ENCODE measurements around the gene LRRC55.

The LRRC55 gene

DNA sequence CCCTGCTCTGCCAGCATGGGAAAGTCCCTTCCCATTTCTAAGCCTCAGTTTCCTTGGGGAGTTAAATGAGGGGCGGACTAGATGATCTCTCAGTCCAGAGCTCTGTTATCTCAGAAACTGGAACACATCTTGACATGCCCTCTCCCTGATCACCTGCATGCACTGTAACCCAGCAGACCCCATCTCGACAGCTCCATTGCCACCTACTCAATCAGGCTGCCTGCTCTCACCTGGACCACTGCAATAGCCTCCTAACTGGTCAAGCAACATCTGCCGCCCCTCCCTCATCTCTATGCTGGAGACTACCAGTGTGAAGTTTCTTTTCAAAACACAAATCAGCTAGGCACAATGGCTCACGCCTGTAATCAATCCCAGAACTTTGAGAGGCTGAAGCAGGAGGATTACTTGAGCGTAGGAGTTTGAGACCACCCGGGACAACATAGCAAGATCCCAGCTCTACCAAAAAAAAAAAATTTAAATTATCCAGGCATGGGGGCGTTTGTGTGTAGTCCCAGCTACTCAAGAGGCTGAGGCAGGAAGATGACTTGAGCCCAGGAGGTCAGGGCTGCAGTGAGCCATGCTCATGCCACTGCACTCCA lies 22.2 kb downstream of the LRRC55 start:
- DNase-seq = no peak

DNA sequence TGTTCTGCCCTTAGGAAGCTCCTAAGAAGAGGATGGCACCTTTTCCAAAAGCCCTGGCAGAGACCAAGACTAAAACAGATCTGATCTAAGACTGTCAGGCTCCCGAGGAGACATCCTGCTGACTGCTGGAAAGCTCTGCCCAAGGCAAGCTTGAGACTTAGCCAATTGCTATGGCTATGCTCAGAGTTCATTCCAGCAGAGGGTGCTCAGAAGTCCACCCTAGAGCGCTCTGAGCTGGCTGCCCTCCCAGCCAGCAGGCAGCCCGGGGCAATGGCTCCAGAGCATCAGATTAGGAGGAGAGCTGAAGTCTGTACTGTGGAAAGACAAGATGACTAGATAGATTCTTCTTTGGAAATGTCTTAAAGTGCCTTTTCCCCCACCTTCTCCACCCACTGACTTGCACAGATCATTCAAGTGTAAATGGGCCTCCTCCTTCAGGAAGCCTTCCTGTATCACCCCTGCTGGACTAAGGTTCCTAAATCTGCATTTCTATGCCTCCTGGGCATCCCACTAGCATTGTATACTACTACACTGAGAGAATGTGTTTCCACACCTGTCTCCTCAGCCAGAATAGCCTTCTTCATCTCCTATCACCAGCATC lies 23.4 kb downstream of the LRRC55 start:
- DNase-seq = no peak

DNA sequence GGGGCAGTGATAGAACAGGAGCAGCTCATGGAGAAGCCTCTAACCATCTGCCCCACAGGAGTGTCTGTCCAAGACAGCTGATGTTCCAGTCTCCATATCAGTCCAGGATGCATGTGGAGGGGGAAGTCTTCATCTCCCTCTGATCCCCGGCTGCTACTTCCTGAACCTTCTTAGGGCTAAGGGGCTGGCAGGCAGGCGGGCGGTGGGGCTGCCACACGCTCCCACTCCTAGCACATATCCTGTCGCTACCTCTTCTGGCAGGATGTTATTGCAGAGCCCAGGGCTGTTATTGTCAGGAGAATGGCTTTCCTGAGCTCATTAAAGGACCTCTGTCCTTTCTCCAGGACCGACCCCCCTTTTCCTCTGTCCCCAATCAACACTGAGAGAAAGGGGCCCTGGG lies 25.4 kb downstream of the LRRC55 start:
- DNase-seq = no peak

DNA sequence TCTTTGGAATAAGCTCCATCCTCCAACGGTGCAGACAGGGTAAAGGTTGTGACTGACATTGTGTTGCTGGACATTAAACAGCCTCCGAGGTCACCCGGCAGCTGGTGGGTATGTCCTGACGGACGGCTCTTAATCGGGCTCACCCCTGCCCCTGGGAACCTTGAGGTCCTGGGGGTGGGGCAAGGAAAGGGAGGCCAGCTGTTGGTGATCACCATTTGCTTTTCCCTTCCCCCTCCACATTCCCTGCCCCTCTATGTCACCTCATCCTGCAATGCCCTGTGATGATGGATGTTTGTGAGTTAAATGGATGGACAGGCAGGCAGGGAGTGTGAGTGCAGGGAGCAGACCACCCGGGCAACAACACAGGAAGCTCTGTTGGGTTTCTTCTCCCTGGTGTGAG lies 29.0 kb downstream of the LRRC55 start:
- DNase-seq = no peak

DNA sequence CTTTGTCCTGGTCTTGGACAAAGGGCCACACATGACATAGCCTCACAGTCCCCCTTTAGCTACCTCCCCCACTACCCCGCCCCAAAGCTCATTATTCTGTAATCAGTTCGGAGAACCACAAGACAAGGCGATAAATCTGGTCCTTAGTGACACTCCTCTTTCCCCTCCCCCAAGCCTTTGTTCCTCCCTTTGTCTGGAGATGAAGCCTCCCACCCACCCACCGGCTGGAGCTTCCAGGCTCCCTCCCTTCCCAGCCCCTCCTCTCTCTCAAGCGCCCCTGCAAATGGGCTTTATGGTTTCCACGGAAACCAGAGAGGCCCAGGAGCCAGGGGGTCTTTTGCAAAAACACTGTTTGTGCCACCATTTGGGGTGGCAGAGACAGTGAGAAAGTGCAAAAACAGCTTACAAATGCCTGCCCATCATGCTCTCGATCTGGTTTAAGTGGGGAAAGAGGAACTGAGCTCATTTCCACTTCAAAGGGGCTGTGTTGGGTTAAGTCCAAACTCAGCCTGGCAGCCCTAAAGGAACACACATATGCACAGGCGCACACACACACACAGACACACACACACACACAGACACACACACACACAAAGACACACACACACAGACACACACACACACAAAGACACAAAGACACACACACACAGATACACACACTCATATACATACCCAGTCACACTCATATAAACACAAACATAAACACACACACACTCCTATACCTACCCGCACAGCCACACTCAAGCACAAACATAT lies 31.8 kb downstream of the LRRC55 start:
- peak; percentile 34 for DNase-seq

DNA sequence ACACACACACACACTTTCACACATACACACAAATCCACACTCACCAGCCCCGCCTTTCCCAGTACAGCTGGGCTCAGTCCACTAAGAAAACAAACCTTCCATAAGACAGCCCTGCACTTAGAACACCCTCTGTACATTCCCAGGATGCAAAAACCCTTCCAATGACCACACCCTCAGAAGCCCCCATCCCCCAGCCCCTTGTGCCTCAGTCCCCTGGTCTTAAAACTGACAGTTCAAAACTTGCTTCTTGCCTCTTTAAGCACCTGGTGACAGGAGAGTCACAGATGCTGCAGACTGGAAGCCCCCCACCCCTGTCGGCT lies 32.3 kb downstream of the LRRC55 start:
- no peak for DNase-seq

DNA sequence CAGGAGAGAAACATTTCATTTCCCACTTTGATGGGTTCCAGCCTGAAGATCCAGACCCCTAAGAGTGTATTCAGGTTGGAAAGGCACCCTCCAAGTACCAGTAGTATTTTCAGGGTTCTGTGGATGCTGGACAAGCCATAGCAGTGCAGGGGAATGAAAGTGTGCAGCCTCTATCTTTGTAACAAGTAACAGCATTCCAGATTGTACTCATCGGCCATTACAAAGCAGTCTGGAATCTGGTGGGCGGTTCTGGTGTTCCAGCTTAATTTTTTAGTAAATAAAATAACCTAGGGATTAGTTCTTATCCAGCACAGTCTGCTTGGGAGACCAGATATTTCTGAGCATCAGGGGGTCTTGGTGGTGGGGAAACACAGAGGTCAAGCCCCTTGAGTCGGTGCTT lies 32.7 kb downstream of the LRRC55 start:
- DNase-seq = no peak

DNA sequence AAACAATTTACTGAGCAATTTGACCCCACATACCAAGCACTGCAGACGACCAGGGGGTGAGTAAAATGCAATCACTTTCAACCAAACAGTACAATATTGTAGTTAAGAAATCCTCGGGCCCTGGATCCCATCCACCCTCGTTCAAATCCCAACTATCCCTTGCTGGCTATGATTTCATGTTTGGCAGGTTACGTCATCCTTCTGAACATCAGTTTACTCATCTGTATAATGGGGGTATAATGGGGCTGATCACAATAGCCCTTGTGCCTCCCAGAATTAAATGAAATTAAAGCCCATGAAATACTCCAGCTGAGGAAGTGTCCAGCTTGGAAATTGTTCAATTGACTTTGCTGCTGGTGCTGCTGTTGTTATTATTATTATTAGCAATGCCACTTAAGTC lies 34.7 kb downstream of the LRRC55 start:
- no peak for DNase-seq

DNA sequence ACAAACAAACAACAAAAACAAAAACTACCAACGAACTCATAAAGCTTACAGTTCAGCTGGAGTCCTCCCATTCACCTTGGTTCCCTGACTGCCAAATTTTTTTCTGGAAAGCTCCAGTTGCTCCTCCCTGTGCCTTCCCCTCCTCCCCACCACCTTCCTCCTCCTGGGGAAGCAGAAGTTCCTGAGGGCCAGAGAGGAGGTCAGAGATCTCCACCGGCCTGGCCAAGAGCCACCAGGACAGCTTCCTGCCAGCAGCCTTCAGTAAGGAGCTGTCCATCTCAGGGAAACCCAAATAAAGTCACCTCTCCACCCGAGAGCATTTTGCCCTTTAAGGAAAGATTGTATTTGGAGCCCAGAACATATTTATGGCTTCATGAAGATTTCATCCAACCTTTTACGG lies 35.3 kb downstream of the LRRC55 start:
- no peak for DNase-seq

DNA sequence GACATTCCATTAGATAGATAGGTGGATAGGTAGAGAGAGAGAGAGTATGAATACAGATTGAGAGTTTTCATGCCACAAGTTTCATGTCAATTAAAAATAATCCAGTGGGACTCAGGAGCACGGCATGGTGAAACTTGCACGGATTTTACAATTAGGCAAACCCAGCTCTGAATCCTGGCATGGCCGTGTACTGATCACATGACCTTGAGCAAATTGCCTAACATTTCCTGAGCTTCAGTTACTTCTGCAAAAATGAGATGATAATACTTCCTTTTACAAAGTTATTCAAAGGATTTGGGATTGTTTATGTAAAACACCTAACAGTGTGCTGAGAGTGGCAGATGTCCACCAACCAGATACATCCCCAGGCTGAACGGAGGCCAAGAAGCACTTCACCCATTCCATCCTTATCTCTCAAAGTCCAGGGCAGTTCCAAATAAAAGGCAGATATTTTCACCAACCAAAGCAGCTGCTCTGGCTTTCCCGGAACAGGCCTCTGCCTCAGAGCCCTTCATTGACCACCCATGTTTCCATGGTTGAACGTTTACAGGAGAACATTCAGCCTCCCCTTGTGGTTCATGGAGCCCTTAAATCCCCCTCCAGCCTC lies 37.4 kb downstream of the LRRC55 start:
- no peak for DNase-seq

DNA sequence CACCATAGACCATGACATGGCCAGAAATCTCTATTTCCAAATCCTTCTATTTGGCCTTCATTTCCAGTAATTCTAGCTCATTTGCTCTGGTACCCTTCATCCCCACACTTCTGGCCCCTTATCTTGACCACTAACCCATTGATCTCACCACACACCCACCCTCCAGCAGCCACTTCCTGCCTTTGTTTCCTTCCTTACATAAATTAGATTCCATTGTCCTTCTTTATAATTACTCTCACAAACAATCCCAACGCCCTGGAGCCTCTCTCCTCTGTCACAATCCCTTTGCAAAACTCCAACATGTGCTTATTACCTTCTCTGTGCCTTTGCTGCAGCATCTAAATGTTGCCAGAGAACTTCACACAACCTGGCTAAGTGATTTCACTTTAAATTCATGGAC lies 40.5 kb downstream of the LRRC55 start:
- DNase-seq = no peak

DNA sequence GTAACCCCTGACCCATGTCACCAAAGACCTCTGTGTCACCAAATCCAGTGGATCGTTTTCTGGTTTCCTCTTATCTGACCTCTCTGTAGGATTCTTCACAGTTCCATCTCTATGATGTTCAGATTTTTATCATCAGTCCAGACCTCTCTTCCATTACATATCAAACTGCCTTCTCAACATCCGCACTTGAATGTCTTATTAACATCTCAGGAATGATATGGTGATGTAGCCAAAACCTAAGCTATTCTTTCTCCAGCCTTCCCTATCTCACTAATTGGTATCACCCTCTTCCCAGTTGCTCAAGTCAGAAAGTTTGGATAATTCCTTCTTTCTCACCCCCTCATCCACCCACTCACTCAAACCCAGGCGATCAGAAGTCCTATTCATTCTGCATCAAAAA lies 41.8 kb downstream of the LRRC55 start:
- no peak for DNase-seq

DNA sequence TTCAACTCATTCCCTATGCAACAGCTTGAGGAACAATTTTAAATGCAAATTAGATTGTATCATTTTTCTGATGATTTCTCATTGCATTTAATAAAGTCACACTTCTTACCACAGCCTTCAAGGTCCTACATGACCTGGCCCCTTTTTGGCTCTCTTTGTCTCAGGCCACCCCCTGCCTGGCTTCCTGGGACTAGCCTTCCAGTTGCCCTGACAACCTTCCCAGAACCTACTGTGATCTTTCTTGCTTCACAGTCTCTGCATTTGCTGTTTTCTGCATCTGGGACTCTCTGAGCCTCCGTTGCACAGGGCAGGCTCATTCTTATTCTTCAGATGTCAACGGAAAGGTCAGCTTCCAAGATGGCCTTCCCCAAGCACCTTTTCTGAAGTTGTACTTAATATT lies 42.4 kb downstream of the LRRC55 start:
- no peak for DNase-seq

DNA sequence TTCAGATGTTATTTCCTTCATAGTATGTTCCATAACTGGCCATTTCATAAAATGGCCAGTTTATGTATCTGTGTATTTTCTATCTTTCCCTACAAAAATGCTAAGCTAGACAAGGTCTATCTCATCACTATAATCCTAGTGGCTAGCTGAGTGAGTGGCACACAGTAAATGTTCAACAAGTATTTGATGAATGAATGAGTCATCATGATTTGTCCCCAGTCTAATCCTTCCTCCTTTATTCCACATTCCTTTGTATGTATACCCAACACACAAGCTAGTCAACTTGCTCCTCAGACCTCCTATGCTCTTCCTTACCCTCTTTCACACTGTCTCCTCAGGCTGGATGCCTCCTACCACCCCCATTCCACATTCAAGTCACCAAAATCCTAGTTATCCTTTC lies 42.8 kb downstream of the LRRC55 start:
- no peak for DNase-seq

DNA sequence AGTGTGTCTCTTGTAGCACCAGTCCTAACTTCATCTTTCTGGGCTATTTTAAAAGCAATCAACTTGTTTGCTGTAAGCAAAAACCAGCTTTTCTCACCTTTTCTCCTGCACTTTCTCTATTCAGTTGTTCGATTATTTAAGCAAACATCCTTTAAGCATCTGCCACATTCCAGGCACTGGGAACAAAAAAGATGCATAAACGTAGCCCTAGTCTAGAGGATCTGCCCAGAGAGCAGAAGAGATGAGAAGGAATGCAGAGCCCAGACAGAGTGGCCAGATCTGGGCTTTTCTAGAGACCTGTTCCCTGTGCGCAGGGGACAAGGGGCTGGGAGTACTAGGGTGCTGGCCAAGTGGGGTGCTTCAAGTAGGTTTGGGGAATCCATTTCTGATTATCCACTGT lies 46.8 kb downstream of the LRRC55 start:
- no peak for DNase-seq

DNA sequence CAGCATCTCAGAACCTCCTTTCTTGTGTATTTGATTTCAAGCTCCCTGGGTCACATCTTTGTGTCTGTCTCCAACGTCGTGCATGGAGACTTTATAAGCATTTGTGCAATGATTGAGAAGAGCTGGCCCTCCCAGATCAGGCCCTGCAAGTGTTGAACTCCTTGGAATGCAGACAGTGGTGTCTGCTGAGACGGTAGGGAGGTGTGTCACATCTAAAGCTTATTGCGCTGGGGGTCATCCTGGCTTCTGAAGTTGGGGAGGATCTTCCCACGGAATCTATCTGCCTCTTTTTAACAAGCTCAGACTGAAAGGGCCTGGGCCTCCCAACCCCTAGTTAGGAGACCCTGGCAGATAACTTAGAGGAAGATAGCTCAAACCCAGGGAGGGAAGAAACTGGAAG lies 48.6 kb downstream of the LRRC55 start:
- no peak for DNase-seq

DNA sequence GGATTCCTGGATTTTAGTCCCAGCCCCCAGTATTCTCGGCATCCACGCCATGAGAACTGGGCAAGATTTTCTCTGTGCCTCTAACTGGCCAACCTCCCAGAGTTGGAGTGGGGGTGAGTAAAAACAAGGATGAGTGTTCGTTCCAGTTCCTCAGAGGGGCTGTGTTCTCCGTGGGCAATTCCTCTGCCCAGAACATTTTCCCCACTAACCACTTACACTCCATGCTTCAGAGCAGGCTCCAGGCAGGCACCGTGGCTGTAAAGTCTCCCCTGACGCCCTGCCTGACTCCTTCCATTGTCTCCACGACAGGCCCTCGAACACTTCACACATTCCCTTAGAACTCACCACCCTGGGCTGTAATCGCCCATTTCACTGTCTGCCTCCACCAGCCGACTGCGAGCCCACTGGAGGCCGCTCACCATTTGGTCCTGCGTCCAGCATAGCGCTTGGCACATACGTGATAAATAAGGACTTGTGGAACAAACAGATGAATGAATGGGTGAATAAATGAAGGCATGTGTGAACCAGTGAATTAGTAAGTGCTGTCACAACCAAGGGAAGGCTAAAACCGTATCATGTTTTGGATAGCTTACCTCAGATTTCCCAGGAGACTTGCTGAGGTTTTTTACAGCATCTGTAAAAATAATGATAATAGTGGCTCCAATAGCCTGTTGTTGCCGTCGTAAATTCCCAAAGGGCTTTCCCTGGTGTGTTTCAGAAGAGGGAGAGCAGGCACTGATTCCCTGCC lies 49.2 kb downstream of the LRRC55 start:
- DNase-seq = no peak

DNA sequence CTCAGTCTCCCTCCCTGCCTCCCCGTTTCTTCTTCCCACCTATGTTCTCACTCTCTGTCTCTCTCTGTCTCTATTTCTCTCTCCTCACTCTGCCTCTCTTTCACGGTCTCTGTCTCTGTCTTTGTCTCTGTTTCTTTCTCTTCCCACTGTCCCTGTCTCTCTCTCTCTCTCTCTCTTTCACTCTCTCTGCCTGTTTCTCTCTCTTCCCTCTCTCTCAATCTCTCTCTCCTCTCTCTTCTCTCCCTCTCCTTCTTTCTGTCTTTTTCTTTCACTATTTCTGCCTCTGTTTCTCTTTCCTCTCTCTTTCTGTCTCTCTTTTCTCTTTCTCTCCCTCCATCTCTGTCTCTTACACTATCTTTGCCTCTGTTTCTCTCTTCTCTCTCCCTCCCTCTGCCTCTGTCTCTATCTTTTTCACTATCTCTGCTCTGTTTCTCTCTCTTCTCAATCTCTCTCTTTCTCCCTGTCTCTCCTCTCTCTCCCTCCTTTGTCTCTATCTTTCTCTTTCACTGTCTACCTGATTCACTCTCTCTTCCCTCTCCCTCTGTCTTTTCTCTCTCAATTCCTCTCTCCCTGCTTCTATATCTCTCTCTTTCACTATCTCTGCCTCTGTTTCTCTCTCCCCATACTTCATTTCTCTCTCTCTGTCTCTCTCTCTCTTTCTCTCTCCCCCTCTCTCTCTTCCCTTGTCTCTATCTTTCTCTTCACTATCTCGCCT lies 49.9 kb downstream of the LRRC55 start:
- DNase-seq = no peak

DNA sequence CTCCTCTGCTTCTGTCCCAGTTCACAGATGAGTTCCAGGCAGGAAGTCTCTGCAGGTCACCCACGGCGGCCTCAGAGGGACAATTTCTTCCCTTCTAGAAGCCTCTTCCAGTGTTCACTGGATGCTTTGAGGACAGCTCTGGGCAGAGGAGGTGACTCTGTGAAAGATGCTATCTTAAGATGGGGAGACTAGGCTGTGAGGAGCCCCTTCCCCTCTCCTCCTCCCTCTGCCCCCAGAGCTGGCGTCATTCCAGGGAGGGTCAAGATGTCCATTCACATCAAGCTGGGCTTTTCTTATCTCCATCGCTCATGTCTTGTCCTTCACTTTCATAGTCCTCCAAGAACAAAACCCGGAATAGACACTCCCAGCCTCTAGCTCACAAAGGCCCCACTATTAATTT lies 51.9 kb downstream of the LRRC55 start:
- no peak for DNase-seq

DNA sequence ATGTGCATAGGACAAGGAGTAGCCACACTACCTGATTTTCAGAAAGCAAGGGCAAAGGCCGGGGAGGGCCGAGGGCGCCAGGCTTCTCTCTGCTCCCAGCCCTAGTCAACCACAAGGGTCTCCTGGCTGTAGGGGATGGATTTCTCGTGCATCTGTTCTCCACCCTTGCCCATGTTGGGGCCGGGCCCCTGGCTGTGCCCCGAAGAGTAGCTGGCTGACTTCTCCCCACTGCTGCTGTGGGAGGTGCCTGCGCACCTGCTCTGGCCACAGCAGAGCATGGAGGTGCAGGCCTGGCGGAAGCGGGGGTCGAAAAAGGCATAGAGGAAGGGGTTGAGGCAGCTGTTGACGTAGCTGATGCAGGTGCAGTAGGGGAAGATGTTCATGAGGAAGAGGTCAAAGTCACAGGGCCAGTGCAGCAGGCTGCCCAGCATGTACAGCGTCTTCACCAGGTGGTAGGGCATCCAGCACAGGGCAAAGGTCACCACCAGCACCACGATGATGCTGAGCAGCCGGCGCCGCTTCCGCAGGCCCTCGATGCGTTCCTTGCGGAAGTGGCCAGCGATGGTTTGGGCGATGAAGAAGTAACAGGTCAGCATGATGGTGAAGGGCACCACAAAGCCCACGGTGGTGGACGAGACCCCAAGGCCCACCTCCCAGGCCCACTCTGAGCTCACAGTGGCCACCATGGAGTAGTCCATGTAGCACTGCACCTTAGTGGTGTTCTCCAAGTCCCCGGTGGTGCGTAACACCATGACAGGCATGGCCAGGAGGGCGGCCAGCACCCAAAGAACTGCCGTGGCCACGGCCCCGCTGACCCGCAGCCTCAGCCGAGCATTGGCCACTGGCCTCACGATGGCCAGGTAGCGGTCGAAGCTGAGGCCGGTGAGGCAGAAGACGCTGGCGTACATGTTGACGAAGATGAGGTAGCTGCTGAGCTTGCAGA lies 54.3 kb downstream of the LRRC55 start:
- no peak for DNase-seq

DNA sequence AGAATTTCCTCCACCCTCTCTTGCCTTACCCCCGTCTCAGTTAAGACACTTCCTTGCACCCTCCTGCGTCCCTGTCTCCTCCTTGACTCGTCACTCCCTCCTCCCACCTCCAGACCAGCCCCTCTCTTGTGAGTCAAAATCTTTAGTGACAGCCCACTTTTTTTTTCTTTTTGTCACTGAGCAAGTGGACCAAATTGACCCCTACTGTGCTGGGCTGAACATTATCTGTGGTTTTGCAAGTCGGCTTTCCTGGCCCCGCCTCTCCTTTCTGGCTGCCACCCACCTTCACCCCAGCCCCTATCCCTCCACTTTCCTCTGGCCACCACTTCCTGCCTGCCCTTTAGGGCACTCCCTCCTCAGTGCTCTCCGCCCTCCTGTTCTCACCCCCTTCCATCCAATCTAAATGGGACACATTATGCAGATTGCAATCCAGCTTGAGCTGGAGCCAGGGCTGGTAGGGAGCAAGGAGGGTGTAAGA lies 55.5 kb downstream of the LRRC55 start, which contains the start of gene APLNR:
Gene APLNR, minus strand, starts transcription at position 47 of the 478 bp plus-strand sequence. CDS start 246 bp downstream, outside the sequence.
- no peak for DNase-seq
